GM18867 (cell line): ENCODE results near the gene CFL2.
"Not testable (repeated sequence)": the region's sequence is repeated elsewhere in the genome, so short reads cannot be mapped to it uniquely, and the experiment has no call there.

Experiments
- ATAC-seq: cut with Tn5 transposase; IDR thresholded peaks from one replicate; pipeline ENCODE4 v1.9.1; 2021; ENCODE audit warnings: mild to moderate bottlenecking, moderate library complexity; ENCODE audit not compliant: unreplicated experiment

The CFL2 gene

DNA sequence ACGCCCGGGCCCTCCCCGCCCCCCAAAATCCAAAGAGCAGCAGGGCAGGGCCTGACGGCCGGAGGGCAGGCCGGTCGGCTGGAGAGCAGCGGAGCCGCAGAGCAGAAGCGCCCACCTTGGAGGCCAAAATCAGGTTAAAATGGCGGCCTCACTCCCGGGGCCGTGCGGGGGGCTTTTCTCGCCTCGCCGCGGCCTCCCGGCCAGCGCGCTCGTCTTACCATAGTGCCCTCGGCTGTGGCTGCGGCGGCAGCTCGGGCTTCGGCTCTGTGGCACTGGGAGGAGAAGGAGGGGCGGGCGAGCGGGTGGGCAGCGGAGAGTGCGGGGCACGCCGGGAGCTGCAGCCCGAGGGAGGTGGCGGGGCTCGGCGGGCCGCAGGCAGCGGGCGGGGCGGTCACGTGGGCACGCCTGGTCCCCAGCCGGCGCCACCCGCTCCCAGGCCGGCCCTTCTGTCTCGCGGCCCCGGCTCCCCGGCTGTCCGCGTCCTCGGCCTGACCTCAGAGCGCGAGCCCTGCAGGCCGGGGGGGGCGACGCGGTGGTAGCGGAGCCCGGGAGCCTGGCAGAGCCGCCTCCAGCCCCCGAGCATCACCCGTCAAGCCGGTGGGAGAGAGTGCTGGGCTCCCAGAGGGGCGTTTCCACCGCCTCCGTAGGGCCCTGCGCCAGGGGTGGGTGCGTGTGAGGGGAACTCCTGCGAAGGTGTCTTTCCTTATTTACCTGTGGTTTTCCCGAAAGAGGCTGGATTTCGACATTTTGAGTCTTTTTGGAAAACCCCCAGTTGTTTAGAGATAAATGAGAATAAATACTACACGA lies at the start of gene CFL2:
CFL2 (minus strand) TSS at position 274 of the 807 bp plus-strand sequence; CDS start at position 221, 53 bp downstream.
- peak; percentile 90 for ATAC-seq

DNA sequence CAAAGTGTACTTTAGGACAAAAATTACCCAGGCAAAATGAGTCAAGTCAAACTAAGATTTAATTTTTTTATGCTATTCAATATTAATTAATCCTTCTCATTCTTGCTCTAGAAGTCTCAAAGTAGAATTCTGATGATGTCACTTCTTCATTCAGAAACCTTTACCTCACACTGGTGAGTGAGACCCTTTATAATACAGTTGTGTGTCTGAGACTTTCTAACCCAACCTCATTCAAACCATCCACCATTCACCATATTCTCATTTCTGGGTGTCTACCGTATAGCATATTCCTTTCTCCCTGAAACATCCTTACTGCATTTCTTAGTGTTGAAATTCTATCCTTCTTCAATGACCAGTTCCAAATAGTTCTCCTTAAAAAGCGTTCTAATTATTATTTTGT lies 40.8 kb upstream of the CFL2 start:
- ATAC-seq: no peak

DNA sequence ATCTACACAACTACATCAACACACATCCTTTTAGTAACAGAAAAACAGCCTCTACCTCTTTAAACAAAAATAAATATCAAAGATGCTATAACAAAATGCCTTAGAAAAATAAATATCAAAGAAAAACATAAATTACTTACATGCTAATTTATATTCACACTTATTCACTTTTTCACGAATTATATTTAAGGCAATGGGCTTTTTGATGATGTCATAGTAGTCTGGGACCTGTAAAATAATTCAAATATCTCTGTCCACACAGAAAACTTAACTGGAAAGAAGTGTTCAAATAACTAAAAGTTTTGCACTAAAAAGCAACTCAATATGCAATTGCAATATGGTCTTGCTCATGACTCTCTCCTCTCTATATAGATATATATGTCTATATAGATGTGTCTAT lies 40.3 kb upstream of the CFL2 start:
- ATAC-seq: no peak

DNA sequence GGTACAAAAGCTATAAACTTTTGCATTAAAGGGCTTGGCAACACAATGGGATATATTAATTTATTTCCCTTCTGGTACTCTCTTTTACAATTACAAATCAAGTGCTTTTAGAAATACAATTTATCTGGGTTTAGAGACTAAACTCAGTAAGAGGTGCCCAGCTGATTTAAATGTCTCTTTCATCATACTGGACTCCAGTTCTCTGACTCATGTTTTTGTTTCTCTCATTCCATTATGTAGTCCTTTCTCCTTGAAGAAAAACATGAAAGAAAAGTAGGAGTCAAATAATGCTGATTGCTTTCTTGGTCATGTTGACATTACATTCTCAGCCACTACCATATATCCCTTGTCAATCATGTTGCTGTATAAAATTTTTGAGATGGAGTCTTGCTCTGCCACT lies 36.3 kb upstream of the CFL2 start:
- ATAC-seq: no peak

DNA sequence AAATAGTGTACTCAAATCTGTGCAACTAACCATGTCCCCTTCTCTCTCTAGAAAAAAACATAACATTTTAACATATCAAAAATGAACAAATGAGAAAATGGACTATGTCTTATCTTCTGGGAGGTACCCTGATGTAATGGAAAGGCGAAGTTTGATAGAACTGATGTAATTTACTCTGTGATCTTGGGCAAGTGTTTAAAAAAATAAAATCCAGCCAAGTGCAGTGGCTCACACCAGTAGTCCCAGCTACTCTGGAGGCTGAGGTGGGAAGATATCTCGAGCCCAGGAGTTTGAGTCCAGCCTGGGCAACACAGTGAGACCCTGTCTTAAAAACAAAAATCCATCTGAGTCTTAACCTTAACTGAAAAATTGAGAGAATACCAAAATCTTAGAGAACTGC lies 35.8 kb upstream of the CFL2 start:
- ATAC-seq: no peak

DNA sequence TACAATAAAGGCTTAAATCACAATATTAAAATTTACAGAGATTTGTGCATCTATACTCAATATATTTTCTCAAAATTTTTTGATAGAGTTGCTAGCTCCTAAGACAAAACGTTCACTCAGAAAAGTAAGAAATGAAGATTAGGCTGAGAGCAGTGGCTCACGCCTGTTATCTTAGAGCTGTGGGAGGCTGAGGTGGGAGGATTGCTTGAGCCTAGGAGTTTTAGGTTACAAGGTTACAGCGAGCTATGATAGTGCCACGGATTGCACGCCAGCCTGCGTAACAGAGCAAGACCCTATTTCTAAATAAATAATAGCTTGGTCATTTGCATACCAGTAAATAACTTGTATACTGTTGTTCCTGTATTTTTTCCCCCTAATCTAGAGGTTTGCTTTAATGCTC lies 35.0 kb upstream of the CFL2 start:
- ATAC-seq: no peak

DNA sequence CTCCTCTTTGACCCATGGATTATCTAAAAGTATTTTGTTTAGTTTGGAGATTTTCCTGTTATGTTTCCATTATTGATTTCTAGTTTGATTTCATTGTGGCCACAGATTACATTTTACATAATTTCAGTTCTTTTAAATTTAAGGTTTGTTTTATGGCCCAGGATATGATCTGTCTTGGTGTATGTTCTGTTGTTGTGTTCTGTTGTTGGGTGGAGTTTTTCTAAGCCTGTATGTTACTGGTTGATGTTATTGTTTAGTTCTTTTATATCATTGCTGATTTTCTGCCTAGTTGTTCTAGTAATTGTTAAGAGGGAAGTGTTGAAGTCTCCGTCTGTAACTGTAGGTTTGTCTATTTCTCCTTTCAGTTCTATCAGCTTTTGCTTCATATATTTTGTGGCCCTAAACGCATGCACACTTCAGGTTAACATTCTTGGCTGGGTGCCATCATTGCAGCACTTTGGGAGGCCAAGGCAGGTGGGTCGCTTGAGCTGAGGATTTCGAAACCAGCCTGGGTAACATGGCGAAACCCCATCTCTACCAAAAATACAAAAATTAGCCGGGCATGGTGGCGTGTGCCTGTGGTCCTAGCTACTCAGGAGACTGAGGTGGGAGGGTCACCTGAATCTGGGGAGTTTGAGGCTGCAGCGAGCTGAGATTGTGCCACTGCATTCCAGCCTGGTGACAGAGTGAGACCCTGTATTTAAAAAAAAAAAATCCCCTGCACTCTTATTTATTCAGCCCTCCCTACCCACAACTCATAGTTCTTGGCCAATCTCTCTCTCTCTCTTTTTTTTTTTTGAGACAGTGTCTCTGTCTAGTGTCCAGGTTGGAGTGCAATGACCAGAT lies 28.1 kb upstream of the CFL2 start:
- ATAC-seq: no peak

DNA sequence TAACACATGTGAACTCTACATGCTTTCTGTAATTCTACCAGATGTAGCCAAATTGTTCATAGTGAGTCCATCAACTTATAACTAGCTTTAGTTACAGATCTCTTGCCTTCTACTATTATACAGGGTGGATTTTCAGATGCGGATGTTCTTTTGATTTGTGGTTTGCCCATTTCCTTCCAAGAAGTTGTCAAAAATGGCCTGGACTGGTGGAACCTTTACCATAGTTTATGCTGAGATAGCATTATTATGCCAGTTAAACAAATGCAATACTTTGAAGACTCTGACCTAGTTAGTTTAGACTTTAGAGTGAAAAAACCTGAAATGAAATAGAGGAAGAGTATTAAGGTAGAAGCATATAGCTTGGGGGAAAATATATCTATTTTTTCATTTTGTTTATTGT lies 27.4 kb upstream of the CFL2 start:
- no peak for ATAC-seq

DNA sequence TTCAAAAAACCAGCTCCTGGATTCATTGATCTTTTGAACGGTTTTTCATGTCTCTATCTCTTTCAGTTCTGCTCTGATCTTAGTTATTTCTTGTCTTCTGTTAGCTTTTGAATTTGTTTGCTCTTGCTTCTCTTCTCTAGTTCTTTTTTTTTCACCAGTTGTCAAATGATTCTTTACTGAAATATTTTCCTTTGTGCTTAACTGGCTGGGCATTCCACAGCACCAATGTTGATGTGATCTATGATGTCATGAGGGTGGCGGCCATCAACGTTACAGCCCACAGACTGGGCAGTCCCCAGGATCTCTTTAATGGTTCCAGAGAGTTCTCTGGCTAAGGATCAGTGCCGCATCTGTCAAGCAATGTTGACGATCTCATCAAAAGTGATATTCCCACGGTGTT lies 25.7 kb upstream of the CFL2 start:
- not testable (repeated sequence) for ATAC-seq

DNA sequence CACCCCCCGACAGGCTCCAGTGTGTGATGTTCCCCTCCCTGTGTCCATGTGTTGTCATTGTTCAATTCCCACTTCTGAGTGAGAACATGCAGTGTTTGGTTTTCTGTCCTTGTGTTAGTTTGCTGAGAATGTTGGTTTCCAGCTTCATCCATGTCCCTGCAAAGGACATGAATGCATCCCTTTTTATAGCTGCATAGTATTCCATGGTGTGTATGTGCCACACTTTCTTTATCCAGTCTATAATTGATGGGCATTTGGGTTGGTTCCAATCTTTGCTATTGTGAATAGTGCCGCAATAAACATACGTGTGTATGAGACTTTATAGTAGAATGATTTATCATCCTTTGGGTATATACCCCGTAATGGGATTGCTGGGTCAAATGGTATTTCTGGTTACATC lies 22.7 kb upstream of the CFL2 start:
- not testable (repeated sequence) for ATAC-seq

DNA sequence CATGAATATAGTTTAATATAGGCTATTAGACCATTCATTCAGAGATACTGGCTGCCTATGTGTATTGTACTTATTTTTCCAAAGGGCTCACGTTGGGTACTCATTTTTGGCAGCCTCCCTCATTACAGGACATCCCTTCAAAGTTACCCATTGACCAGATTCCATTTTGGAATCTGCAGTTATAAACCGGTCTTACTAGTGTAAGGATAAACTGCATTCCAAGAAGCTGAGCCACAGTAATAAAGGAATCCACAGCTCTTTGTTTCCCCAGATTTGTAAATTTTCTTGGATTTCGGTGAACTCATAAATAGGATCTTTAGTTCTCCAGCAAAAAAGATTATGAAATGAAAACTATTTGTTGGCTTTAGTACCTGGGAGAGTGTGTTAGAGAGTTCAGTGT lies 18.9 kb upstream of the CFL2 start:
- ATAC-seq: no peak

DNA sequence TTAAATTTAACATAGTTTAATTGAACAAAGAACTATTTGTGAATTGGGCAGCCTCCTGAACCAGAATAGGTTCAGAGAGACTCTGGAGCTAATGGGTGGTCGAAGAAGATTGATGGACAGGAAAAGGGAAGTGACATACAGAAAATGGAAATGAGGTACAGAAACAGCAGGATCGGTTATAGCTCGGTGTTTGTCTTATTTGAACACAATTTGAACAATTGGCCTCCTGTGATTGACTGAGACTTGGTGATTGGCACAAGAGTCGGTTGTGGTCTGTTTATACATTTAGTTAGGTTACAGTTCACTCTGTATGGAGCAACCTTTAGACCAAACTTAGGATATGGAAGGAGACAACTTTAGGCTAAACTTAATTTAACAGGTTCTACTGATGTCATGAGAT lies 18.4 kb upstream of the CFL2 start:
- ATAC-seq: no peak

DNA sequence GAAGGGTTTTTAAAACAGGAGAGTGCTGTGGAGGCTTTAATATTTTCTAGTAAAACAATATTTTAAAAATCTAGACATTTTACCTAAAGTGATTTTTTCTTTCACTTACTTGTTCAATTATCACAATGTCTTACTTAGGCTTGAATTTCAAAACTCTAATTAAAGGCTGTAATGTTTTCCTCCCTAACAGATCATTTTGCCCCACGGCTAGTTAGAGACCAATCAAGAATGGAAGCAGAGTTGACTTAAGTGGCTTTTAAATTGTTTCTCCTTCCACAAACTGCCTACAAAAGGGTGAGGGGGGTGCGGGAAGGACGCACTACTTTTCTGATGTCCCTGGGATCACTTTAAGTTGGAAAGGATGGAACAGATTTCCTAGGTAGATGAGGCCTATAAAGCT lies 9.5 kb upstream of the CFL2 start:
- ATAC-seq: no peak

DNA sequence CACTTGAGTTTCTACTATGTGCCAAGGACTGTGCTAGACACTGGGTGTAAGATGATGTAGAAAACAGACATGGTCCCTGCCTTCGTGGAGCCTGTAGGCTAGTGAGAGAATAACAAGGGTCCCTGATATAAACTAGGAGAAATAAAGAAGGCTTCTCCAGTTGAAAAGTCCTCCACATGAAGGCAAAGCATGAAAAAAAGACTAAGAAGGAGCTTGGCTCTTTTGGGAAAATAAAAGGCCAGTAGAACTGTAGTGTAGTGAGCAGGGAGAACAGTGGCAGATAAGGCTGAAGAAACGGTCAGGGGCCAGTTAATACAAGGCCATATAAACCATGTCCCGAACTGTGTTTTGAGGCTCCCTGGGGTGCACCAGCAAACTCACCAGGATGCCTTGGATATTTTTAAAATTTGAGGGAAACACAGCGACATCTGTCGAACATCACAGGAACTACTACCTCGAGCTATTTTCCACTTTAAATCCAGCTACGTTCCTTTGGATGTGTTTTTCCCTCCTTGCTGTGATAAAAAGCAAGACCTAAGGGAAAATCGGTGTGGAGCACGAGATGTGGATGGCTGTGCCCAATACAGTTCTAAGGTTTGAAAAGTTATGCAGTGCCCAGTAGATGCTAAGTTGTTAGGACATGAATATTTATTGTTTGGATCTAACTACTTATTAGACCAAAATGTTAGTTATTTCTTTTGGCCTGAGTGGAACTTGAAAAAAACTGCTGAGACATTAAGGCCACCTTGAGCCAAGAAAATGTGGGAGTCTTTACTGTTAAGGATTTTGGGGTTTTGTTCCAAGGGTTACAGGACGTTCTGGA lies 8.5 kb upstream of the CFL2 start:
- no peak for ATAC-seq

DNA sequence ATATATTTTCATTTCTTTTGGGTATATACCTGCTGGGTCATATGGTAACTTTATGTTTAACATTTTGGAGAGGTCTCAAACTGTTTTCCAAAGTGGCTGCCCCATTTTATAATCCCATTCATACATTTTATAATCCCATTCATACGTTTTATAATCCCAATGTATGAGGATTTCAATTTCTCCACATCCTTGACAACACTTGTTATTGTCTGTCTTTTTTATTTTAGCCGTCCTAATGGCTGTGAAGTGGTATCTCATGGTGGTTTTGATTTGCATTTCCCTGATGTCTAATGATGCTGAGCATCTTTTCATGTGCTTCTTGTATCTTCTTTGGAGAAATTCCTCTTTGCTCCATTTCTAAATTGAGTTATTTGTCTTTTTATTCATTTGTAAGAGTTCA lies 6.7 kb upstream of the CFL2 start:
- ATAC-seq: no peak

DNA sequence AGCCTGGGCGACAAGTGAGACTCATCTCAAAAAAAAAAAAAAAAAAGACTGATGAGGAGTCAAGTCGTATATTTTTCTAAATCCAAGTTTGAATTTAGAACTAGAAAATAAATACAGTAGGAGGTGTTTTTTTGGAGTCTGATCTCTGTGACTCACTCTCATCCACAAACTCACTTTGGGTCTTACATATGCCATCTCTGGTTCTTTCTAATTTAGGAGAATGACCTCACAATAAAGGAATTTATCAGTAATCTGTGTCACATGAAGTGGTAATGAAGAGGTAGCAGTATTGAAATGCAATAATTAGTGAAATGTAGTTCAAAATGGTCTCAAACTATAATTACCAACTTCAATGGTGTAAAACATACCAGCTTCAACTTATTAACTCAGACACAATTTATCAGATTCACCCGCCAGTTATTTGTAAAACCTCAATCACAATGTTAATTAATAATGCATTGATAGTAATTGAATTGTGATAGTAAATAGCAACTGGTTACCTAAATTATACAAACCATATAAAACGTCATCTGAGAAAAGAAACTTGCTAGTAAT lies 4.4 kb upstream of the CFL2 start:
- ATAC-seq: no peak

DNA sequence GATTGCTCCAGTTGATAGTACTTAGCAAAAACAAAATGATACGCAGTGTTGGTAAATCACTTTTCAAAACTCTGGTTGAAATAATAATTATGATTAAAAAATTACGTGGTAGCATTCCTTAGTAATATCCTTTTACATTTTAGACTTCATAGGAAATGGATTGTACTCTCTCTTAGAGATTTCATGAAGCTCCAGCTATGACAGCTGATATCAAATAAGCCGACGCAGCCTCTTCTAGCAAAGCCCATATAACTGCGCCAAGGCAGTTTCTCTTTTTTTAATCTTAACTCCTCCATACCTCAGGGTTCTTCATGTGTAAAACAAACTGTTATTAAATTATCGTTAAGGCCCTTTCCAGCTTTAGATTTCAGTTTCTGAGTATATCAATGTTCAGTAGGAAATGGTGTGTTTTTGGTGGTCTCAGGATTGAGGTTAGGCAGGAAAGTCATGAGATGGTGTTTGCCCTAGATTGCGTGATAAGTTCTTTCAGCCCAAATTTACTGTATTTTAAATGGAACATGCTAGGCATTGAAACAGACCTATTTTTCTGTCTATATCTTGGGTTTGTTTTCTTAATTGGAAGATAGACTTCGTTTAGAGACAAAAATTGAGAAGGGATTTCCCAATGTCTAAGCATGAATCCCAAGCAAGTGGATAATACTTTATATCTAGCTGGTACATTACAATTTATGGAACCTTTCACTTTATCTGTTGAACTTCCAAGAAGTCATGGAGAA lies 902 bp upstream of the CFL2 start:
- no peak for ATAC-seq

DNA sequence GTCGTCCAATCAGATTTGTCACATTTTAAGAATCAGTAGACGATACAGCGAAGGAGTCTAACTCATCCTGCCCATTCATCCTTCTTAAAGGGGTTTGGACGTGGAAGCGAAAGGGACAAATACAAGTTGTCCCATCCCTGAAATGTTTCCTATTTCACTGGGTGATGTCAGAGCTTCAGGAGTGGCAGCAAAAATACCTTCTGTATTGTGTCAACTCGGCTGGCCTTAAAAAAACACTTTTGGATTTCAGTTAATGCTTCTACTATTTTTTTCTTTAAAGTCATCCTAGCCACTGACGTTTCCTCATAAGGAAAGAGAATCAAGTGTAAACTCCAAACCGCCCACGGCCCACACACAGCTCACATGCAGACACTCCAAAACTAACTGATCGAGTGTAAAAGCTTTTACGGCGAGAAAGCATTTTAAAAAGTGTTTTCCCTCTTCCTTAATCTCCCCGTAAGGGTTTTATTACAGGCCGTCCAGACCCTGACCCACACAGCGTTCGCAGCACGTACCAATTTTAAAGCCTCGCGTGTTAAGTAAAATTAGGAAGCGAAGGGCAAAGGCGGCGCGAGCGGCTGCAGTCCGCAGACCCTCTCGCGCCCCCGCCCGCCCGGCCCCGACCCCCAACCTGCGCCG lies 593 bp downstream of the CFL2 start:
- peak; percentile 15 for ATAC-seq

DNA sequence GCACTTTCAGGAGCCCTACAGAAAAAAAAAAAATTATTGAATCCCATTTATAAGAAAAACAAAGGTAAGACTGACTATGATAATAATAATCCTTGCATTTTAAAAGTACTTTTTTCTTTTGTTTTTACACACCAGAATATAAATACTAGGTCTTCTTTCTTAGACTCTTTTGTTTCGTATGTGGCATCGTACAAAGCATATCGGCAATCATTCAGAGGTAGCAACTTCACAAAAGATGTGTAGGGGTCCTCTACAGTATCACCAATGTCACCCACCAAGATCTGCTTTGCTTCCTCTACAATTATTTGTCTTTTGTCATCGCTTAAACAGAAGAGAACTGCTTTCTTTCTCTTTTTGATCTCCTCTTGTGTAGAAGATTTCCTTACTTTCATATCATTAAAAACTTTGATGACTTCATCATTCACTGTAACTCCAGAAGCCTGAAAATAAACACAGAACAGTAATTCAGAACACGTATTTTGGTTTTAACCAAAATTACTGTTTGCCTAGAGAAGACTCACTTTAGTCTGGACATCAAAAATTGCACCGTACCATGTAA lies 1.2 kb downstream of the CFL2 start:
- ATAC-seq: no peak
